Gastroesophageal sphincter (tissue), 4 donors: ENCODE results near the gene PTPRE. TPM values are rescaled to one million over a fixed set of nuclear protein-coding genes. Genes with fewer than 3 reads are reported as not detected.

Experiments
- ATAC-seq: fragments of 150-250 bp; one replicate; pipeline ENCODE4 v1.9.1; 2016; ENCODE audit warnings: mild to moderate bottlenecking, moderate library complexity
- H3K27ac ChIP-seq, 4 donors: fragments of 200-600 bp; sonication (generic) in 3 of 4; 1 replicate in 3 of 4; 2 replicates in 1 of 4; pipeline ENCODE4 v1.5.1; 2016 to 2019
- H3K27me3 ChIP-seq: fragments of 200-600 bp; sonication (generic); one replicate; pipeline ENCODE4 v1.5.1; 2019
- H3K36me3 ChIP-seq, 2 donors: fragments of 200-600 bp; sonication (generic); one replicate each; pipeline ENCODE4 v1.5.1; 2019; ENCODE audit warnings: control low read depth in 1 of 2
- H3K4me1 ChIP-seq, 3 donors: fragments of 200-600 bp; sonication (generic); 1 replicate in 2 of 3; 2 replicates in 1 of 3; pipeline ENCODE4 v1.5.1; 2016 to 2019; ENCODE audit warnings: control low read depth in 2 of 3
- H3K4me3 ChIP-seq, 2 donors: fragments of 200-600 bp; sonication (generic); one replicate each; pipeline ENCODE4 v1.5.1; 2019; ENCODE audit warnings: mild to moderate bottlenecking in 1 of 2, moderate library complexity in 1 of 2
- H3K9me3 ChIP-seq, 3 donors: fragments of 200-600 bp; sonication (generic); one replicate each; pipeline ENCODE4 v1.5.1; 2017 to 2019; ENCODE audit warnings: control low read depth in 2 of 3
- CTCF ChIP-seq, 4 experiments: fragments of 200-600 bp in 2 of 4; fragments of 450-650 bp in 2 of 4; sonication (generic) in 1 of 4; IDR thresholded peaks; one replicate each; pipeline ENCODE4 v1.5.1; 2017 to 2019; ENCODE audit warnings: antibody characterized with exemption in 4 of 4, mild to moderate bottlenecking in 2 of 4, moderate library complexity in 2 of 4
- EP300 ChIP-seq: sonication (generic); formaldehyde crosslinking; IDR thresholded peaks from one replicate; pipeline ENCODE4 v1.6.1; 2017; ENCODE audit warnings: antibody characterized with exemption, mild to moderate bottlenecking
- POLR2A ChIP-seq, 2 donors: fragments of 450-650 bp; IDR thresholded peaks; one replicate each; pipeline ENCODE4 v1.6.1; 2017; ENCODE audit warnings: antibody characterized with exemption in 2 of 2, mild to moderate bottlenecking in 2 of 2, moderate library complexity in 1 of 2
- POLR2AphosphoS5 ChIP-seq: sonication (generic); formaldehyde crosslinking; IDR thresholded peaks from one replicate; pipeline ENCODE4 v1.6.1; 2017; ENCODE audit warnings: antibody characterized with exemption
- WGBS, 2 donors: methylation state at CpG; one replicate each; pipeline ENCODE4 v1.1.5; 2018; ENCODE audit warnings: low coverage in 1 of 2; 5-methylcytosine and 5-hydroxymethylcytosine counted together
- total RNA-seq, 4 donors: library from RNA; depleted of rRNA; stranded (reverse); fragments of >200 nt; gene quantifications; one replicate each; pipeline ENCODE4 v1.1.0, GENCODE V29; 2016

The PTPRE gene
- total RNA-seq, 4 donors from 2014 or later = 6.4 to 16.4 (median 8.5) TPM

DNA sequence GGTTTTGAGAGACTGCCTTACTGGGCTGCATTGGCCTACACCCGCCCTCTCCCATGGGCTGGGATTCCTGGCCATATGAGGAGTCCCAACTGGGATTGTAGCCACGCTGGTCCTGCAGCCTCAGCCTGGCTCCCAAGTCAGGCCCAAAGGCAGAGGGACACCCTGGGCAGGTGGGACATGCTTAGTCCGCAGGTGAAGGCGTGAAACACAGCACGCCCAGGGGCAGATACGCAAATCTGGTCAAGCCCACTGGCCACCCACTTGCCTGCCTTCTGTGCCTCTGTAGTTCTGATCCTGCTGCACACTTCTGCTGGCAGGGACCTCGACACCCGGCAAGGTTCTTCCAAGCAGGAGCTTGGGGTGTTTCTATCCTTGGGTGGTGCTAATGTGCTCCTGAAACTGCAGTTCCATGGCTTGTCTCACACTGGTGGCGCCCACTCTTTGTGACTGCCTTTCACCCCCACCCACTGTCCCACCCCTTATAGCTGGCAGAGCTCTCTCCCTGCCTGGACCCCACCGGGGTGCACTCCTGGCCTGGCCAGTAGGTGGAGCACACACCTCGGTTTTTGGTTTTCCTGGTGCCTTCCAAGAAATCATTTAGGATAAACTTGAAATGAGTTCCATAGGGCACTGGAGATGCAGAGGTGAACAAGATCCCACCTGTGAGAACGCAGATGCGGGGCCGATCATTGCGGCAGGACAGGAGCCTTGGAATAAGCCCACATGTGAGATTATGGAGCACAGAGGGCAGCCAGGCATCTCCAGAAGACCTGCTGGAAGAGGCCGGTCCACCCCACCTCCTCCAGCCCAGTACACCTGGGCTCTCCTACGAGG is 171.4 kb downstream of the PTPRE start:
- peaks cover 35% of the 10 kb centered on the region for H3K27me3 ChIP-seq
- no peaks in the 10 kb centered on the region for H3K9me3 ChIP-seq
- 38 to 53% methylated on average over 3 to 6 of the region's 17 CpGs for WGBS, 2 donors
- H3K27ac ChIP-seq = no peak overlapping the region
- peaks cover 0 to 67% of the 10 kb centered on the region in 2 donors for H3K36me3 ChIP-seq
- no peak for TF ChIP-seq EP300
- no peak for TF ChIP-seq POLR2A (IDR thresholded peaks at IDR 0.05)
- peak in 2 of 4 experiments; percentile 30 to 52 for TF ChIP-seq CTCF (IDR thresholded peaks at IDR 0.05)
- no peak for TF ChIP-seq POLR2AphosphoS5
- no peak for ATAC-seq
- no peaks in the 10 kb centered on the region for H3K4me1 ChIP-seq
- H3K4me3 ChIP-seq = no peak overlapping the region

- Histone ChIP-seq H3K27ac (no peak overlapping the region), H3K27me3 (peaks cover 38% of the 10 kb centered on the region), H3K9me3 (no peaks in the 10 kb centered on the region), H3K36me3 (peaks cover 0 to 61% of the 10 kb centered on the region in 2 donors), H3K4me3 (no peak overlapping the region), H3K4me1 (no peaks in the 10 kb centered on the region)
- ATAC-seq = no peak
- WGBS, 2 donors = 74 to 81% methylated on average over 6 to 7 of the region's 13 CpGs
- TF ChIP-seq POLR2AphosphoS5 = no peak
- no peak for TF ChIP-seq POLR2A (IDR thresholded peaks at IDR 0.05)
- TF ChIP-seq CTCF (IDR thresholded peaks at IDR 0.05) = no peak
- TF ChIP-seq EP300 = no peak
These were observed 173.3 kb downstream of the PTPRE start for GRCh38 chr10:128080231-128080630.

GRCh38 chr10:128080641-128081040 is 173.7 kb downstream of the PTPRE start:
- peaks cover 0 to 58% of the 10 kb centered on the region in 2 donors for H3K36me3 ChIP-seq
- no peak for ATAC-seq
- TF ChIP-seq POLR2A (IDR thresholded peaks at IDR 0.05) (no peak), EP300 (no peak), POLR2AphosphoS5 (no peak), CTCF (IDR thresholded peaks at IDR 0.05) (no peak)
- no peaks in the 10 kb centered on the region for H3K9me3 ChIP-seq
- peaks cover 38% of the 10 kb centered on the region for H3K27me3 ChIP-seq
- H3K4me3 ChIP-seq = no peak overlapping the region
- no peak overlapping the region for H3K27ac ChIP-seq
- 75 to 81% methylated on average over 3 to 4 of the region's 8 CpGs for WGBS, 2 donors
- no peaks in the 10 kb centered on the region for H3K4me1 ChIP-seq

DNA sequence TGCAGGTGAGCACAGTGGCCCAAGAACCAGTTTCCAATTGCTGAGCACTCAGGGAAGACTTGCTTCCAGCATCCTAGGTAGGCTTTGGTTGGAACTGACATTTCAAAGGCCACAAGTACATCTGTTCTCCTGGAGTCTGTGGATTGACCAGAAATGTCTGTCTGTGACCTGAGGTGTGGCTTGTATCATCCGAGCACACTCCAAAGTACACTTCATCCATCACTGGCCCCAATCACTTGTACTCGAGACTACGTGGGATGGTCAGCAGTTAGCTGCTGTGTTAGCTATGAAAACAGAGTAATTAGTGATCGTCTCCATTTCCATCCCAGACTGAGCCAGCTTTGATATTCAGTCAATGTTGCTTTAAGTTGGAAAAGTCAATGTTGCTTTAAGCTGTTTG is 174.3 kb downstream of the PTPRE start:
- Histone ChIP-seq H3K9me3 (no peaks in the 10 kb centered on the region), H3K27me3 (peaks cover 43% of the 10 kb centered on the region), H3K4me1 (no peaks in the 10 kb centered on the region), H3K27ac (no peak overlapping the region), H3K36me3 (peaks cover 0 to 55% of the 10 kb centered on the region in 2 donors), H3K4me3 (no peak overlapping the region)
- TF ChIP-seq POLR2AphosphoS5 (no peak), CTCF (IDR thresholded peaks at IDR 0.05) (no peak), POLR2A (IDR thresholded peaks at IDR 0.05) (no peak), EP300 (no peak)
- no peak for ATAC-seq
- WGBS, 2 donors = 50 to 60% methylated on average over 1 to 2 of the region's 4 CpGs

DNA sequence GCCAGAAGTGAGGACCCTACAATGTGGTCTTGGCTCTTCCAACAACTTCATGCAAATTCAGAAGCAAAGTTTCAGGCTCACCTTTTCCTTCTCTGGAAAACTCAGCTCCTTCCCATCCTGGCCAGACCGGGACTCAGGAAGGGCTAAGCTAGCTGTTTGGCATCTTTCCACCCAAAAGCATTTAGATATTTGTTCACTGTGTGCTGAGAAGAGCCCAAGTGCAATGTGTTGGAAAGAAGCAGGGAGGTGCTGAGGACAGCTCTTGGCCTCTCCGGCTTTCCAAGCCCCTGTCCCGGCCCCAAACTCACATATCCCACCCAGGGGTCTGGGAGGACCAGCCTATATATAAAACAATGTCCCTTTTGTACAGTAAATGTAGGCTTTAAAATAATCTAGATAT is 174.8 kb downstream of the PTPRE start:
- Histone ChIP-seq H3K4me1 (no peaks in the 10 kb centered on the region), H3K27me3 (peaks cover 45% of the 10 kb centered on the region), H3K27ac (no peak overlapping the region), H3K36me3 (peaks cover 0 to 53% of the 10 kb centered on the region in 2 donors), H3K4me3 (no peak overlapping the region), H3K9me3 (no peaks in the 10 kb centered on the region)
- ATAC-seq = no peak
- no peak for TF ChIP-seq EP300
- 27 to 38% methylated on average over 2 of the region's 3 CpGs for WGBS, 2 donors
